Coronary artery (tissue), 2 donors: ENCODE results near the gene VPS29.

ENCODE experiments used
- DNase-seq: peaks from one replicate; pipeline ENCODE4 v3.0.0-alpha.2; 2017; ENCODE audit warnings: low spot score
- H3K27ac ChIP-seq, 2 donors: fragments of 200-600 bp; sonication (generic); one replicate each; pipeline ENCODE4 v1.5.1; 2016 to 2019
- H3K4me3 ChIP-seq: fragments of 200-600 bp; sonication (generic); 2 replicates; pipeline ENCODE4 v1.5.1; 2016; ENCODE audit warnings: mild to moderate bottlenecking, moderate library complexity
- TF ChIP-seq, protein P1 (sequence below): fragments of 200-600 bp; sonication (generic); IDR thresholded peaks from one replicate; pipeline ENCODE4 v1.5.1; 2019; ENCODE audit warnings: antibody characterized with exemption

VPS29 gene

DNA sequence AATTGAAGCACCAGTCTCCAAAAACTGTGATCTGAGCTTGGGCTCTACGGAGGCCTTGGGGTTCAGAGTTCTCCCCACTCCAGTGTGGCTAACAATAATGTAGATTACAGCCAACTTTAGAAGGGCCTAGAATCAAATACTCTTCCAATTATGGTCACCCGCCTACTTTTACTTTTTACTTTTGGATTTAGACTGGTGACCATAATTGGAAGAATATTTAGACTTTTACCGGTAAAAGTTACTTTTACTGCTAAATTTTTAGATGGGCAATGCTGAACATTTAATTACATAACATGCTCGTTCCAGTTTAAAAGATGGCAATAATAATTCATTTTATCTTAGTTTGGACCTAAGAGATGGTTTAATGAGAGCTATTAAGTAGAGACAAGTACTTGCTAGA, 42.1 kb upstream of the VPS29 start:
- no peak for DNase-seq
- TF ChIP-seq, protein P1, sequence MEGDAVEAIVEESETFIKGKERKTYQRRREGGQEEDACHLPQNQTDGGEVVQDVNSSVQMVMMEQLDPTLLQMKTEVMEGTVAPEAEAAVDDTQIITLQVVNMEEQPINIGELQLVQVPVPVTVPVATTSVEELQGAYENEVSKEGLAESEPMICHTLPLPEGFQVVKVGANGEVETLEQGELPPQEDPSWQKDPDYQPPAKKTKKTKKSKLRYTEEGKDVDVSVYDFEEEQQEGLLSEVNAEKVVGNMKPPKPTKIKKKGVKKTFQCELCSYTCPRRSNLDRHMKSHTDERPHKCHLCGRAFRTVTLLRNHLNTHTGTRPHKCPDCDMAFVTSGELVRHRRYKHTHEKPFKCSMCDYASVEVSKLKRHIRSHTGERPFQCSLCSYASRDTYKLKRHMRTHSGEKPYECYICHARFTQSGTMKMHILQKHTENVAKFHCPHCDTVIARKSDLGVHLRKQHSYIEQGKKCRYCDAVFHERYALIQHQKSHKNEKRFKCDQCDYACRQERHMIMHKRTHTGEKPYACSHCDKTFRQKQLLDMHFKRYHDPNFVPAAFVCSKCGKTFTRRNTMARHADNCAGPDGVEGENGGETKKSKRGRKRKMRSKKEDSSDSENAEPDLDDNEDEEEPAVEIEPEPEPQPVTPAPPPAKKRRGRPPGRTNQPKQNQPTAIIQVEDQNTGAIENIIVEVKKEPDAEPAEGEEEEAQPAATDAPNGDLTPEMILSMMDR: no peak
- Histone ChIP-seq H3K4me3 (peak overlapping the region; percentile 11), H3K27ac (peak overlapping the region; percentile 79 to 85)

DNA sequence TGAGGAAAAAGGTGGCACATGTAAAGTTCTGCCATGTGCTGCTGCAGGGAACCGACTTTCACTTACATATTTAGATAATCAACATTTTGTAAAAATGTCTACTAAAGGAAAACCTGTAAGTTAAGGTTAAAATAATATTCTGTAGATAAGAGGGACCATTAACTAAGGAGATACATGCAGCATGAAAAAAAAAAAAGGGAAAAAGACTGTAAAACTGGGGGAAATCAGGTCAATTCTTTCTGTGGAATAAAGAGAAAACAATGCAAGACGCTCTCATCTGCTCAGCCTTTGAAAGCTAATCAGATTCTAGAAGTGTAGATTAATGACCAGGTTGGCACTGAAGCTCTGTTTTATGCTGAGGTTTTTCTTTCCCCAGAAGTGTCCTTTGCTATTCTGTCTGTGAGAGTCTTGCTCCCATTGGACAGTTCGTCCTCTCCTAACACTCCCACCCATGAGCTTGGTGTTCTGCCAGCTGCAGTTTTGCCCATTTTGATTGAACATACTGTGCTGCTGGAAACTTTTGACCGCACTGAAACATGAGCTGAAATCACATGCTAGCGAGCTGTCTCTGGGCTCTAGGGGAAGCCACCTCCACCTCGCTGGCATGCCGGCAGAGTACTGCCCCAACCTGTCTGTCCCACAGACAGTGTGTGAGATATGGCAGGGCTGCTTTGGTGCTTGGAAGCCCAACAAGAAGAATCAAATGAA, 41.5 kb upstream of the VPS29 start:
- Histone ChIP-seq H3K4me3 (peak overlapping the region; percentile 11), H3K27ac (peak overlapping the region; percentile 79 to 85)
- DNase-seq: peak; percentile 89
- TF ChIP-seq, protein P1: no peak

DNA sequence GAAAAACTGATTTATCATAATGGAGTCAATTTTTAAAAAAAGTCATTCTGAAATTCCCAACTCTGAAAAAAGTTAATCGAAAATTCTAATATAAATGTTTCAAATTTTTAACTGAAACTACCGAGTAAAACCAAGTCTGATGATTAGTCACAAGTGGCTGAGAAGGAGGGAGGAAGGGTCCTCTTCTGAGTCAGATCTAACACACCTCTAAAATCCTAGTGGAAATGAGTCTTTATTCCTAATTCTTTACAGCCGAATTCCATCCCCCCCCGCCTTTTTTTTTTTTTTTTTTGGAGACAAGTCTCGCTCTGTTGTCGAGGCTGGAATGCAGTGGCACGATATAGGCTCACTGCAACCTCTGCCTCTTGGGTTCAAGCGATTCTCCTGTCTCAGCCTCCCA, 38.1 kb upstream of the VPS29 start:
- no peak for DNase-seq
- TF ChIP-seq, protein P1: no peak
- Histone ChIP-seq H3K4me3 (no peak overlapping the region), H3K27ac (no peak overlapping the region)

DNA sequence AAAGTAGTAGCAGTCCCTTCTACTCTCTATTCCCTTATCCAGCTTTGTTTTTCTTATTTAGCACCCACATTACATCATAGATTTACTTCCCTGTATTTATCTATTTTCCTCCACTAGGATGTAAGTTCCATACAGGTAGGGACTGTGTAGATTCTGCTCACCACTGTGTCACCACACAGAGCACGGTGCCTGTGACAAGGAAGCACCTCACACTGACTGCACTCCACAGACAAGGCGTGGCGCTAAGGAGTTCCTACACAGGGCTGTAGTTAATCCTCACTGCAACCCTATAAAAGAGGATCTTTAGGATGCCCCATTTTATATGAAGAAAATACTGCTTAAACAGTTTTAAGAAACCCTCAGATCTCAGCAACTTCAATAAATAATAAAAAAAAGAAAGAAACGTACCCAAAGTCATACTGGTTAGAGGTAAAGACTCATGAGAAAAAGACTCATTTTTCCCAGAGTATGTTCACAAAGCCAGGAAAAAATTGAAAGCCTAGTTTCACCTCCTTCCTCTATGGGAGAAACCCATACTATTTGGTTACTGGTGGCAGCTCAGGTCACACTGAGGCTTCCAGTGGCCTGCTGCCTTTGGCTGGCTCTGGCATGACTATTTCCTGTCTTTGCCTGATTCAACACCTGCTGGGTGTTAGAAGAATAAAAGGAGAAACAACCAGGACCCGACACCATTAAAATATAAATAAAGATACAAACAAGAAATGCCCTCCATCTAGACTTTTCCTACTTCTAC, 37.1 kb upstream of the VPS29 start:
- no peak for DNase-seq
- TF ChIP-seq, protein P1: no peak

DNA sequence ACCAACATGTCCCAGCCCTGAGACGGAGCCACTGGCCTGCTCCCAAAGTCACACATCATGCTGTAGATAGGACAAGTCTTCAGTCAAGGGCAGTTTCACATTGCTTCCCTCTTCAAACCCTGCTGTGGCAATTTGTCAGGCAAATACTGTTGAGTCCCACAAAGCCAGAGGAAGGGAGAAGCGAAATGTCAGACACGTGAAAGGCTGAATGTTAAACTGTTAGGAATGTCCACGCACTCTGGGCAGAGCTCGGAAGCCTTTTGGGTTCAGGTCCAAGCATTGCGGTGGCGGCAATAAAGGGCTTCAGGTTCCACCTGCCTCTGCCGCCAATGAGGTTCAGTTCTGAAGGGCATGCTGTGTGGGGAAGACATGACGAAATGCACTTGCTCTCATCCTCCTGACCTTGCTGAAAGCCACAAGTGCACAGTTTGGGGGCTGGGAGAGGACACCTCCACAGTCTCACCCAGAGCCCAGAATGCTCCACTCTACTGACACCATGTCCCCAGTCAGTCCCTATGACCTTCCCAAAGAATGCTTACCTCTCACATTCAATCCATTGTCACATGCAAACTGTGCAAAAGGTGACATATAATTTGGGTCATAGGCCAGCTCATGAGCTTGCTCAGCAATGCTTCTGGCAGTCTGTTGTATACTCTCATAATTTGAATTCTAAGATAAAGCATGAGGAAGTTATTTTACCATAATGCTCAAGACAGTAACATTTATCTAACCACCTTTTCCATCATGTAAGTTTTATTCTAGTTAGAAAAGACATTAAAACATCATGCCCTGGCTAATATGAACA, 35.9 kb upstream of the VPS29 start:
- DNase-seq: peak; percentile 82
- TF ChIP-seq, protein P1: no peak
- peak overlapping the region; percentile 56 to 92 for H3K27ac ChIP-seq
- H3K4me3 ChIP-seq: peak overlapping the region; percentile 52

More for the DNA sequence above, 37.1 kb upstream of the VPS29 start:
- Histone ChIP-seq H3K27ac (no peak overlapping the region), H3K4me3 (no peak overlapping the region)

DNA sequence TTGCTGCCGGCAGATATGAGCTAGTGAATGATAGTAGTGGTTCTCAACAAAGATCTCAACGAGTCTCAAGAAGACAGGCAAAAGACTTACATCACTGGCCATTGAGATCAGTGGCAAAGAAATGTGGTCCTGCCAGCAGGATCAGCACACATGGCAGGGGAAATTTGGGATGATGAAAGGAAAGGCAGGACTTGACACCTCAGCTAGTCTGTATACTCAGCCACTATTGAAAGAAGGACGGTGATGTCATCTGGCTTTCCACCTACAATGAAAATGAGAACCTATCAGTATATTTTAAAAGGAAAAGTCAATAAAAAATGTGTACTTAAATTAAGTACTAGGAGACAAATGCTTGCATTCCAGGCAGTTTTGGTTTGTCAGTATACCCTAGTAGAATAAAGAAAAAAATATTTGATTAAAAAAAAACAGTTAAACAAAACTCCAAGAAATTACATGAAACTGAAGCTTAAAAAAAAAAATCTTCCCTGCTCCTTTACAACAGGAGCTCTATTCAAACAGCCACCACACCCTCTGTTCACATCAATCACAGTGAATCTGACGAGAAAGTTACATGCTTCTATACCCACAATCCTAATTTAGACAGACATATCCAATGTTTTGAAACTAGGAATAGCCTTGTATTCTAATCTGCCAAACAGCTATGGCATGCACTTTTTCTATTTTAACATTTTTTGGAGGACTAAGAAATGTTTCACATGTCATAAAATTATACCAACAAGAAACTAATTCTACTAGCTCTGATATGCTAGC, 35.1 kb upstream of the VPS29 start:
- TF ChIP-seq, protein P1: no peak
- DNase-seq: no peak
- Histone ChIP-seq H3K4me3 (peak overlapping the region; percentile 52), H3K27ac (peak overlapping the region; percentile 56 to 92)
